Measurements from ENCODE around the gene MSANTD1. TPM values are rescaled to one million over a fixed set of nuclear protein-coding genes. Genes with fewer than 3 reads are reported as not detected.

Gene MSANTD1
- total RNA-seq = under 1 TPM in 2 of 4 donors, not detected in 2; 0.36 to 0.72 TPM

- TF ChIP-seq, protein P1, sequence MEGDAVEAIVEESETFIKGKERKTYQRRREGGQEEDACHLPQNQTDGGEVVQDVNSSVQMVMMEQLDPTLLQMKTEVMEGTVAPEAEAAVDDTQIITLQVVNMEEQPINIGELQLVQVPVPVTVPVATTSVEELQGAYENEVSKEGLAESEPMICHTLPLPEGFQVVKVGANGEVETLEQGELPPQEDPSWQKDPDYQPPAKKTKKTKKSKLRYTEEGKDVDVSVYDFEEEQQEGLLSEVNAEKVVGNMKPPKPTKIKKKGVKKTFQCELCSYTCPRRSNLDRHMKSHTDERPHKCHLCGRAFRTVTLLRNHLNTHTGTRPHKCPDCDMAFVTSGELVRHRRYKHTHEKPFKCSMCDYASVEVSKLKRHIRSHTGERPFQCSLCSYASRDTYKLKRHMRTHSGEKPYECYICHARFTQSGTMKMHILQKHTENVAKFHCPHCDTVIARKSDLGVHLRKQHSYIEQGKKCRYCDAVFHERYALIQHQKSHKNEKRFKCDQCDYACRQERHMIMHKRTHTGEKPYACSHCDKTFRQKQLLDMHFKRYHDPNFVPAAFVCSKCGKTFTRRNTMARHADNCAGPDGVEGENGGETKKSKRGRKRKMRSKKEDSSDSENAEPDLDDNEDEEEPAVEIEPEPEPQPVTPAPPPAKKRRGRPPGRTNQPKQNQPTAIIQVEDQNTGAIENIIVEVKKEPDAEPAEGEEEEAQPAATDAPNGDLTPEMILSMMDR (IDR thresholded peaks at IDR 0.05) = no peak
- no peak for TF ChIP-seq POLR2A (IDR thresholded peaks at IDR 0.05)
- no peak for TF ChIP-seq POLR2AphosphoS5 (IDR thresholded peaks at IDR 0.05)
- TF ChIP-seq EP300 (IDR thresholded peaks at IDR 0.05) = no peak
These were observed at the start of gene MSANTD1 for GRCh38 chr4:3248811-3249661. Gene MSANTD1, plus strand, starts transcription at chr4:3249159. Its CDS starts 64 bp downstream, at chr4:3249223.

DNA sequence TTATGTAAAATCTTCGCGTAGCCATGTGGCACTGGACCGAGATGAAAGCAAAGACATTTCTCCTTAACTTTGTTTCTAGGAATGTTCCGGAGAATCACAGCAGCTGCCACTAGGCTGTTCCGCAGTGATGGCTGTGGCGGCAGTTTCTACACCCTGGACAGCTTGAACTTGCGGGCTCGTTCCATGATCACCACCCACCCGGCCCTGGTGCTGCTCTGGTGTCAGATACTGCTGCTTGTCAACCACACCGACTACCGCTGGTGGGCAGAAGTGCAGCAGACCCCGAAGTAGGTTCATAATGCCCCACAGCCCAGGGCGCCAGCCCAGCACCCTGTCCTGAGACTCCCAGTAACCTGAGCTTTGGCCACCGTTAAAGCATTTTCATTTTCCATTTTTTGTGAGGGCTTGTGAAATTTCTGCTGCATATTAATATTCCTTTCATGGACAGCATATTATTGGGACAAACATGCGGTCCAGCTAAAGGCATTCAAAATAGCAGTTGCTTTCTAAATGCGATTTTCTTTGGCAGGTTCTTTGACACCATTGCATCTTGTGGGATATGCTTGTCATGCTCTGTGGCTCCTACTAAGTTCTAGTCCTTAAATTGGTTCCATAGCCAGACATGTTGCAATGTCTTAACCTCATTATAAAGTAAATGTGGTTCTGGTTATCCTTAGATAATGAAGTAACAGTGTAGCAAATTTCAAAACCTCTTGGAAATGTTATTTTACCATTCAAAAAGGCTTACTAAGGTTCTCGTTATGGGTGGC is 49.1 kb upstream of the MSANTD1 start:
- Histone ChIP-seq H3K27me3 (no peaks in the 10 kb centered on the region), H3K4me1 (peaks cover 11% of the 10 kb centered on the region), H3K4me3 (no peak overlapping the region), H3K36me3 (peaks cover 67% of the 10 kb centered on the region), H3K9me3 (no peaks in the 10 kb centered on the region), H3K27ac (peak overlapping the region; percentile 50)
- WGBS = 73% methylated on average over 16 of the region's 17 CpGs
- peak; percentile 75 to 88 for DNase-seq (ENCODE audit: low spot score in 2 of 2)
- TF ChIP-seq POLR2AphosphoS5 (IDR thresholded peaks at IDR 0.05) = peak in 2 of 3 donors; percentile 5 to 23
- no peak for TF ChIP-seq EP300 (IDR thresholded peaks at IDR 0.05)

More at GRCh38 chr4:3248811-3249661, at the start of gene MSANTD1:
- no peak within 1 kb of the TSS for H3K4me3 ChIP-seq
- no peaks in the 10 kb centered on the region for H3K9me3 ChIP-seq
- no peak for DNase-seq (ENCODE audit: low spot score in 2 of 2)
- no peaks in the 10 kb centered on the region for H3K4me1 ChIP-seq
- no peak within 1 kb of the TSS for H3K27ac ChIP-seq
- no peaks in the 10 kb centered on the region for H3K36me3 ChIP-seq
- WGBS = 89% methylated on average over 69 of the region's 72 CpGs
- no peaks in the 10 kb centered on the region for H3K27me3 ChIP-seq

- H3K4me1 ChIP-seq = peaks cover 11% of the 10 kb centered on the region
- TF ChIP-seq EP300 (IDR thresholded peaks at IDR 0.05) = no peak
- TF ChIP-seq POLR2A (IDR thresholded peaks at IDR 0.05) = no peak
- TF ChIP-seq, protein P1 (IDR thresholded peaks at IDR 0.05) = no peak
- TF ChIP-seq POLR2AphosphoS5 (IDR thresholded peaks at IDR 0.05) = no peak
- DNase-seq (ENCODE audit: low spot score in 2 of 2) = peak; percentile 57 to 68
- peak overlapping the region; percentile 9 for H3K27ac ChIP-seq
- H3K9me3 ChIP-seq = no peaks in the 10 kb centered on the region
- H3K4me3 ChIP-seq = no peak overlapping the region
- 87% methylated on average over 8 of the region's 8 CpGs for WGBS
- H3K36me3 ChIP-seq = peaks cover 59% of the 10 kb centered on the region
- H3K27me3 ChIP-seq = no peaks in the 10 kb centered on the region
These were observed 48.4 kb upstream of the MSANTD1 start for GRCh38 chr4:3200423-3201090.

DNA sequence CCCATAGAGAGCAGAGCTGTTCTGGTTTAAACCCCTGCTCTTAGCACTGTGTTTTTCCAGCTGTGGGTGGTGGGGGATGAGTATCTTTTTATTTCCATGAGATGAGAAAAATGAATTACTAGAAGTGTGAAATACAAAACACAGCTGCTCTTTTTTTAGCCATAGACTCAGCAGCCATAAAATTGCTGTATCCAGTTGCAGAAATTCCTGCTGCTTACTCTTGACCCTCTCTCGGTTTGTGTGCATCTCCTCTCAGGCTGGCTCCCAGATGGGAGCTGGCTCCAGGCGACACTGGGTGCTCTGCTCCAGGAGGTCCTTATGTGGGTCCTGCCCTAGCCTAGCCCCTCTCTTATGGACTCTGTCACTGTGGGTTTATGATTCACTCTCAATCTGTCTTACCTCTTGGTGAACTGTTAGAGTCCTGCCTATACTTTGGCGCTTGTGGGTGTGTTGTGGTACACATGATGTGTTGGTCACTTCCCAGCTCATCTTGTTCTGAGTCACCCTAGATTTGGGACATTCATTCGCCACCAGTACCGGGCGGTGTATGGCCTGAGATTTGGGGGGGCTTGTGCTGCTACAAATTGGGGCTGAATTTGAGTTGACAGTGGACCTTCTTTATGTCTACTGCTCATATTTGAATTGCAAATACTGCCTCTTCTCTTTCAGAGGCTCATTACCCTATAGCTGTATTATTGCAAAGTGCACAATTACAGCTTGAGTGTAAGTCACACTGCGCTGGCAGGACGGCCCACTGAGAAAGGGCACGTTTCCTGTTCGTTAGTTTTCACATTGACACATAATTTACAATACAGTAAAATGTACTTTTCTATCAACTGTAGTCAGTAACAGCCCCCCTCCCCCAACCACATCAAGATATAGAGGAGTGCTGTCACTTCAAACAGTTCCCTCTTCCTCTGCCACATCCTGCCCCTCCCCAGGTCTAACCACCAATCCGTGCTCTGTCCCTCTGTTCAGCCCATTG is 46.9 kb upstream of the MSANTD1 start:
- H3K4me3 ChIP-seq = no peak overlapping the region
- TF ChIP-seq POLR2AphosphoS5 (IDR thresholded peaks at IDR 0.05) (no peak), EP300 (IDR thresholded peaks at IDR 0.05) (no peak), POLR2A (IDR thresholded peaks at IDR 0.05) (no peak)
- TF ChIP-seq, protein P1 (IDR thresholded peaks at IDR 0.05) = no peak
- H3K9me3 ChIP-seq = no peaks in the 10 kb centered on the region
- H3K36me3 ChIP-seq = peaks cover 58% of the 10 kb centered on the region
- H3K4me1 ChIP-seq = peaks cover 11% of the 10 kb centered on the region
- no peak overlapping the region for H3K27ac ChIP-seq
- WGBS = 74% methylated on average over 11 of the region's 11 CpGs
- no peaks in the 10 kb centered on the region for H3K27me3 ChIP-seq
- DNase-seq (ENCODE audit: low spot score in 2 of 2) = peak; percentile 49 to 60

All from suprapubic skin (tissue), 4 donors.